HEK293 (cell line): Measurements from ENCODE around the gene IL5.

Source experiments
- BCL11B ChIP-seq: fragments of 450-650 bp; formaldehyde crosslinking; IDR thresholded peaks from 2 replicates; pipeline ENCODE4 v1.5.1; 2016; ENCODE audit warnings: low read depth, missing biosample characterization, missing genetic modification characterization
- KLF7 ChIP-seq: fragments of 450-650 bp; formaldehyde crosslinking; IDR thresholded peaks from 2 replicates; pipeline ENCODE4 v1.5.1; 2016; ENCODE audit warnings: missing biosample characterization, missing genetic modification characterization, borderline replicate concordance
- MZF1 ChIP-seq: fragments of 450-650 bp; formaldehyde crosslinking; IDR thresholded peaks from 2 replicates; pipeline ENCODE4 v1.5.1; 2017; ENCODE audit warnings: missing biosample characterization, missing genetic modification characterization, borderline replicate concordance
- PRDM1 ChIP-seq: fragments of 450-650 bp; formaldehyde crosslinking; IDR thresholded peaks from 2 replicates; pipeline ENCODE4; 2016; ENCODE audit warnings: missing biosample characterization, missing genetic modification characterization
- TRIM28 ChIP-seq: IDR thresholded peaks from 2 replicates; pipeline ENCODE4 v1.6.1; 2011; ENCODE audit warnings: low read length, control low read depth, borderline replicate concordance
- ZBTB1 ChIP-seq: fragments of 450-650 bp; formaldehyde crosslinking; IDR thresholded peaks from 2 replicates; pipeline ENCODE4 v1.5.1; 2016; ENCODE audit warnings: missing biosample characterization, missing genetic modification characterization
- ZNF155 ChIP-seq: fragments of 450-650 bp; formaldehyde crosslinking; IDR thresholded peaks from 2 replicates; pipeline ENCODE4 v1.5.1; 2016; ENCODE audit warnings: missing biosample characterization, missing genetic modification characterization
- ZNF202 ChIP-seq: fragments of 450-650 bp; formaldehyde crosslinking; IDR thresholded peaks from 2 replicates; pipeline ENCODE4 v1.5.1; 2016; ENCODE audit warnings: missing biosample characterization, missing genetic modification characterization, borderline replicate concordance
- ZNF560 ChIP-seq: fragments of 450-650 bp; formaldehyde crosslinking; IDR thresholded peaks from 2 replicates; pipeline ENCODE4 v1.5.1; 2017; ENCODE audit warnings: missing biosample characterization, missing genetic modification characterization, borderline replicate concordance
- ZNF561 ChIP-seq: fragments of 450-650 bp; IDR thresholded peaks from 2 replicates; pipeline ENCODE4 v1.5.1; 2018; ENCODE audit warnings: missing biosample characterization, missing genetic modification characterization, borderline replicate concordance
- ZNF600 ChIP-seq: fragments of 450-650 bp; formaldehyde crosslinking; IDR thresholded peaks from 2 replicates; pipeline ENCODE4 v1.5.1; 2016; ENCODE audit warnings: missing biosample characterization, missing genetic modification characterization
- ZNF629 ChIP-seq: fragments of 450-650 bp; formaldehyde crosslinking; IDR thresholded peaks from 2 replicates; pipeline ENCODE4 v1.5.1; 2017; ENCODE audit warnings: missing biosample characterization, missing genetic modification characterization
- ZNF791 ChIP-seq: fragments of 450-650 bp; formaldehyde crosslinking; IDR thresholded peaks from 2 replicates; pipeline ENCODE4 v1.5.1; 2016; ENCODE audit warnings: missing biosample characterization, missing genetic modification characterization
- ZNF843 ChIP-seq: fragments of 450-650 bp; formaldehyde crosslinking; IDR thresholded peaks from 2 replicates; pipeline ENCODE4 v1.5.1; 2016; ENCODE audit warnings: missing biosample characterization, missing genetic modification characterization
- TF ChIP-seq, protein P1 (sequence below): fragments of 450-650 bp; formaldehyde crosslinking; IDR thresholded peaks from 2 replicates; pipeline ENCODE4 v1.5.0; 2017; ENCODE audit warnings: missing biosample characterization, missing genetic modification characterization, borderline replicate concordance
- TF ChIP-seq, protein P2 (sequence below): fragments of 450-650 bp; formaldehyde crosslinking; IDR thresholded peaks from 2 replicates; pipeline ENCODE4 v1.5.1; 2016; ENCODE audit warnings: missing biosample characterization, missing genetic modification characterization
- TF ChIP-seq, protein P3 (sequence below): fragments of 450-650 bp; formaldehyde crosslinking; IDR thresholded peaks from 2 replicates; pipeline ENCODE4 v1.5.1; 2016; ENCODE audit warnings: missing biosample characterization, missing genetic modification characterization
- TF ChIP-seq, protein P4 (sequence below): fragments of 450-650 bp; formaldehyde crosslinking; IDR thresholded peaks from 2 replicates; pipeline ENCODE4 v1.5.1; 2016; ENCODE audit warnings: missing biosample characterization, missing genetic modification characterization
- TF ChIP-seq, protein P5 (sequence below): fragments of 450-650 bp; IDR thresholded peaks from 2 replicates; pipeline ENCODE4 v1.5.1; 2018; ENCODE audit warnings: missing biosample characterization, missing genetic modification characterization
- TF ChIP-seq, protein P6 (sequence below): fragments of 450-650 bp; formaldehyde crosslinking; IDR thresholded peaks from 2 replicates; pipeline ENCODE4 v1.5.1; 2016; ENCODE audit warnings: missing biosample characterization, missing genetic modification characterization, borderline replicate concordance
- TF ChIP-seq, protein P7 (sequence below): fragments of 450-650 bp; formaldehyde crosslinking; IDR thresholded peaks from 2 replicates; pipeline ENCODE4 v1.5.1; 2017; ENCODE audit warnings: missing biosample characterization, missing genetic modification characterization

The IL5 gene

DNA sequence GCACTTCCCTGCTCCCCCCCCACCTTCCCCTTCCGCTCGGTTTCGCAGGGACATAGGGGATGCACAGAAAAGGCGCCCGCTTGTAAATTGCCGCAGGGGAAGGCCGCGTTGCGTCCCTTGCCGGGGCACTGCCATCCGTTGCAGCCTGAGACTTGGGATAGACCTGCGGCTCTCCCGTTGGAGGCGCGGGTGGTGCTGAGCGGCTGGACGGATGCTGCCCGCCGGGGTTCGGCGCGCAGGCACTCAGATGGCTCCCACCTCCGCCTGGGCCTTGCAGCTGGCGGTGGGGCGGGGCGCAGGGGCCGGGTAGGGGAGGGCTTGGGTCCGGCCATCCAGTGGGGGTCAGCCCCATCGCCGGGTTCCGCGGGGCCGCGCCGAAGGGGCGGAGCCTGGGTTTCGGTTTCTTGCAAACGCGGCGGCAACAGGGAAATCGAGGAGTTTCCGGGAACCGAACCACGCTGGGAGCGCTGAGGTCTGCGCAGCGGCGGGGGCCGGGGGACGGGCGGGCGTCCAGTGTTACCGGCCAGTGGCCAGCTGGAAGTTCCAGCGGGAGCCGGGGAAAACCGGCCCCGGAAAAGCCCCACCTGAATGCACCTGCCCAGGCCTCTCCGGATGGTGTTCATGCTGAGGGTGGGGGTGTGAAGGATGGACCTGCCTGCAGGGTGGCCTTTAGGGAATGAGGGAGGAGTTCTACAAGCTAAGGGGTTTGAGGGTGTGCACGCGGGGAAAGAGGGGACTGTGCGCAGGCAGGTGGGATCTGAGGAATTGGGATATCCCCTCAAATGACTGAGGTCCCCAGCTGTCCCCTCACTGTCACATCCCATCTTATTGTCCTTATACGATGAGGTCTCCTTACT lies 46.5 kb downstream of the IL5 start (continued):
- TF ChIP-seq, protein P1, sequence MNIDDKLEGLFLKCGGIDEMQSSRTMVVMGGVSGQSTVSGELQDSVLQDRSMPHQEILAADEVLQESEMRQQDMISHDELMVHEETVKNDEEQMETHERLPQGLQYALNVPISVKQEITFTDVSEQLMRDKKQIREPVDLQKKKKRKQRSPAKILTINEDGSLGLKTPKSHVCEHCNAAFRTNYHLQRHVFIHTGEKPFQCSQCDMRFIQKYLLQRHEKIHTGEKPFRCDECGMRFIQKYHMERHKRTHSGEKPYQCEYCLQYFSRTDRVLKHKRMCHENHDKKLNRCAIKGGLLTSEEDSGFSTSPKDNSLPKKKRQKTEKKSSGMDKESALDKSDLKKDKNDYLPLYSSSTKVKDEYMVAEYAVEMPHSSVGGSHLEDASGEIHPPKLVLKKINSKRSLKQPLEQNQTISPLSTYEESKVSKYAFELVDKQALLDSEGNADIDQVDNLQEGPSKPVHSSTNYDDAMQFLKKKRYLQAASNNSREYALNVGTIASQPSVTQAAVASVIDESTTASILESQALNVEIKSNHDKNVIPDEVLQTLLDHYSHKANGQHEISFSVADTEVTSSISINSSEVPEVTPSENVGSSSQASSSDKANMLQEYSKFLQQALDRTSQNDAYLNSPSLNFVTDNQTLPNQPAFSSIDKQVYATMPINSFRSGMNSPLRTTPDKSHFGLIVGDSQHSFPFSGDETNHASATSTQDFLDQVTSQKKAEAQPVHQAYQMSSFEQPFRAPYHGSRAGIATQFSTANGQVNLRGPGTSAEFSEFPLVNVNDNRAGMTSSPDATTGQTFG (tag by site-specific recombination), result no peak
- TF ChIP-seq, protein P2, sequence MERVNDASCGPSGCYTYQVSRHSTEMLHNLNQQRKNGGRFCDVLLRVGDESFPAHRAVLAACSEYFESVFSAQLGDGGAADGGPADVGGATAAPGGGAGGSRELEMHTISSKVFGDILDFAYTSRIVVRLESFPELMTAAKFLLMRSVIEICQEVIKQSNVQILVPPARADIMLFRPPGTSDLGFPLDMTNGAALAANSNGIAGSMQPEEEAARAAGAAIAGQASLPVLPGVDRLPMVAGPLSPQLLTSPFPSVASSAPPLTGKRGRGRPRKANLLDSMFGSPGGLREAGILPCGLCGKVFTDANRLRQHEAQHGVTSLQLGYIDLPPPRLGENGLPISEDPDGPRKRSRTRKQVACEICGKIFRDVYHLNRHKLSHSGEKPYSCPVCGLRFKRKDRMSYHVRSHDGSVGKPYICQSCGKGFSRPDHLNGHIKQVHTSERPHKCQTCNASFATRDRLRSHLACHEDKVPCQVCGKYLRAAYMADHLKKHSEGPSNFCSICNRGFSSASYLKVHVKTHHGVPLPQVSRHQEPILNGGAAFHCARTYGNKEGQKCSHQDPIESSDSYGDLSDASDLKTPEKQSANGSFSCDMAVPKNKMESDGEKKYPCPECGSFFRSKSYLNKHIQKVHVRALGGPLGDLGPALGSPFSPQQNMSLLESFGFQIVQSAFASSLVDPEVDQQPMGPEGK (tag by site-specific recombination), result peak; percentile 79
- TF ChIP-seq ZNF560 (tag by site-specific recombination) (no peak), TRIM28 (no peak), KLF7 (tag by site-specific recombination) (no peak), ZNF600 (tag by site-specific recombination) (no peak), ZBTB1 (tag by site-specific recombination) (no peak), ZNF561 (peak; percentile 90; the same call in 1 of the 2 replicates), PRDM1 (tag by site-specific recombination) (no peak), ZNF202 (tag by site-specific recombination) (no peak), ZNF629 (peak; percentile 35; the same call in 1 of the 2 replicates), ZNF843 (peak; percentile 43; the same call in 1 of the 2 replicates), MZF1 (tag by site-specific recombination) (peak; percentile 43; the same call in 1 of the 2 replicates), ZNF791 (tag by site-specific recombination) (no peak), ZNF155 (no peak), BCL11B (tag by site-specific recombination) (no peak)
- TF ChIP-seq, protein P3, sequence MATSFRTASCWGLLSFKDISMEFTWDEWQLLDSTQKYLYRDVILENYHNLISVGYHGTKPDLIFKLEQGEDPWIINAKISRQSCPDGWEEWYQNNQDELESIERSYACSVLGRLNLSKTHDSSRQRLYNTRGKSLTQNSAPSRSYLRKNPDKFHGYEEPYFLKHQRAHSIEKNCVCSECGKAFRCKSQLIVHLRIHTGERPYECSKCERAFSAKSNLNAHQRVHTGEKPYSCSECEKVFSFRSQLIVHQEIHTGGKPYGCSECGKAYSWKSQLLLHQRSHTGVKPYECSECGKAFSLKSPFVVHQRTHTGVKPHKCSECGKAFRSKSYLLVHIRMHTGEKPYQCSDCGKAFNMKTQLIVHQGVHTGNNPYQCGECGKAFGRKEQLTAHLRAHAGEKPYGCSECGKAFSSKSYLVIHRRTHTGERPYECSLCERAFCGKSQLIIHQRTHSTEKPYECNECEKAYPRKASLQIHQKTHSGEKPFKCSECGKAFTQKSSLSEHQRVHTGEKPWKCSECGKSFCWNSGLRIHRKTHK (tag by site-specific recombination), result no peak
- TF ChIP-seq, protein P4, sequence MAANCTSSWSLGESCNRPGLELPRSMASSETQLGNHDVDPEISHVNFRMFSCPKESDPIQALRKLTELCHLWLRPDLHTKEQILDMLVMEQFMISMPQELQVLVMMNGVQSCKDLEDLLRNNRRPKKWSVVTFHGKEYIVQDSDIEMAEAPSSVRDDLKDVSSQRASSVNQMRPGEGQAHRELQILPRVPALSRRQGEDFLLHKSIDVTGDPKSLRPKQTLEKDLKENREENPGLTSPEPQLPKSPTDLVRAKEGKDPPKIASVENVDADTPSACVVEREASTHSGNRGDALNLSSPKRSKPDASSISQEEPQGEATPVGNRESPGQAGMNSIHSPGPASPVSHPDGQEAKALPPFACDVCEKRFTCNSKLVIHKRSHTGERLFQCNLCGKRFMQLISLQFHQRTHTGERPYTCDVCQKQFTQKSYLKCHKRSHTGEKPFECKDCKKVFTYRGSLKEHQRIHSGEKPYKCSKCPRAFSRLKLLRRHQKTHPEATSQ (tag by site-specific recombination), result no peak
- TF ChIP-seq, protein P5, sequence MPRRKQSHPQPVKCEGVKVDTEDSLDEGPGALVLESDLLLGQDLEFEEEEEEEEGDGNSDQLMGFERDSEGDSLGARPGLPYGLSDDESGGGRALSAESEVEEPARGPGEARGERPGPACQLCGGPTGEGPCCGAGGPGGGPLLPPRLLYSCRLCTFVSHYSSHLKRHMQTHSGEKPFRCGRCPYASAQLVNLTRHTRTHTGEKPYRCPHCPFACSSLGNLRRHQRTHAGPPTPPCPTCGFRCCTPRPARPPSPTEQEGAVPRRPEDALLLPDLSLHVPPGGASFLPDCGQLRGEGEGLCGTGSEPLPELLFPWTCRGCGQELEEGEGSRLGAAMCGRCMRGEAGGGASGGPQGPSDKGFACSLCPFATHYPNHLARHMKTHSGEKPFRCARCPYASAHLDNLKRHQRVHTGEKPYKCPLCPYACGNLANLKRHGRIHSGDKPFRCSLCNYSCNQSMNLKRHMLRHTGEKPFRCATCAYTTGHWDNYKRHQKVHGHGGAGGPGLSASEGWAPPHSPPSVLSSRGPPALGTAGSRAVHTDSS (tag by site-specific recombination), result no peak
- TF ChIP-seq, protein P6, sequence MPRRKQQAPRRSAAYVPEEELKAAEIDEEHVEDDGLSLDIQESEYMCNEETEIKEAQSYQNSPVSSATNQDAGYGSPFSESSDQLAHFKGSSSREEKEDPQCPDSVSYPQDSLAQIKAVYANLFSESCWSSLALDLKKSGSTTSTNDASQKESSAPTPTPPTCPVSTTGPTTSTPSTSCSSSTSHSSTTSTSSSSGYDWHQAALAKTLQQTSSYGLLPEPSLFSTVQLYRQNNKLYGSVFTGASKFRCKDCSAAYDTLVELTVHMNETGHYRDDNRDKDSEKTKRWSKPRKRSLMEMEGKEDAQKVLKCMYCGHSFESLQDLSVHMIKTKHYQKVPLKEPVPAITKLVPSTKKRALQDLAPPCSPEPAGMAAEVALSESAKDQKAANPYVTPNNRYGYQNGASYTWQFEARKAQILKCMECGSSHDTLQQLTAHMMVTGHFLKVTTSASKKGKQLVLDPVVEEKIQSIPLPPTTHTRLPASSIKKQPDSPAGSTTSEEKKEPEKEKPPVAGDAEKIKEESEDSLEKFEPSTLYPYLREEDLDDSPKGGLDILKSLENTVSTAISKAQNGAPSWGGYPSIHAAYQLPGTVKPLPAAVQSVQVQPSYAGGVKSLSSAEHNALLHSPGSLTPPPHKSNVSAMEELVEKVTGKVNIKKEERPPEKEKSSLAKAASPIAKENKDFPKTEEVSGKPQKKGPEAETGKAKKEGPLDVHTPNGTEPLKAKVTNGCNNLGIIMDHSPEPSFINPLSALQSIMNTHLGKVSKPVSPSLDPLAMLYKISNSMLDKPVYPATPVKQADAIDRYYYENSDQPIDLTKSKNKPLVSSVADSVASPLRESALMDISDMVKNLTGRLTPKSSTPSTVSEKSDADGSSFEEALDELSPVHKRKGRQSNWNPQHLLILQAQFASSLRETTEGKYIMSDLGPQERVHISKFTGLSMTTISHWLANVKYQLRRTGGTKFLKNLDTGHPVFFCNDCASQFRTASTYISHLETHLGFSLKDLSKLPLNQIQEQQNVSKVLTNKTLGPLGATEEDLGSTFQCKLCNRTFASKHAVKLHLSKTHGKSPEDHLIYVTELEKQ (tag by site-specific recombination), result no peak
- TF ChIP-seq, protein P7, sequence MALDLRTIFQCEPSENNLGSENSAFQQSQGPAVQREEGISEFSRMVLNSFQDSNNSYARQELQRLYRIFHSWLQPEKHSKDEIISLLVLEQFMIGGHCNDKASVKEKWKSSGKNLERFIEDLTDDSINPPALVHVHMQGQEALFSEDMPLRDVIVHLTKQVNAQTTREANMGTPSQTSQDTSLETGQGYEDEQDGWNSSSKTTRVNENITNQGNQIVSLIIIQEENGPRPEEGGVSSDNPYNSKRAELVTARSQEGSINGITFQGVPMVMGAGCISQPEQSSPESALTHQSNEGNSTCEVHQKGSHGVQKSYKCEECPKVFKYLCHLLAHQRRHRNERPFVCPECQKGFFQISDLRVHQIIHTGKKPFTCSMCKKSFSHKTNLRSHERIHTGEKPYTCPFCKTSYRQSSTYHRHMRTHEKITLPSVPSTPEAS (tag by site-specific recombination), result peak; percentile 11; the same call in 1 of the 2 replicates
